ENCODE measurements around the gene IL22RA1. TPM values are rescaled to one million over a fixed set of nuclear protein-coding genes. Genes with fewer than 3 reads are reported as not detected.

Gene IL22RA1
- total RNA-seq, 1 donor, result 0.09 TPM

- no peak for TF ChIP-seq CTCF (IDR thresholded peaks at IDR 0.05; ENCODE audit: insufficient read depth, low read length)
- no peak overlapping the region for H3K4me3 ChIP-seq (ENCODE audit: low read depth, low read length)
- DNase-seq (ENCODE audit: low read depth), result no peak
These were observed 23.5 kb downstream of the IL22RA1 start for GRCh38 chr1:24119489-24119858.

- no peak for DNase-seq (ENCODE audit: low read depth)
- TF ChIP-seq CTCF (IDR thresholded peaks at IDR 0.05; ENCODE audit: insufficient read depth, low read length), result no peak
- no peak overlapping the region for H3K4me3 ChIP-seq (ENCODE audit: low read depth, low read length)
These were observed 24.3 kb downstream of the IL22RA1 start for GRCh38 chr1:24118410-24119242.

GRCh38 chr1:24117722-24118409, 25.1 kb downstream of the IL22RA1 start:
- no peak overlapping the region for H3K4me3 ChIP-seq (ENCODE audit: low read depth, low read length)
- TF ChIP-seq CTCF (IDR thresholded peaks at IDR 0.05; ENCODE audit: insufficient read depth, low read length), result no peak
- peak; percentile 64 for DNase-seq (ENCODE audit: low read depth)

GRCh38 chr1:24117132-24117531, 25.8 kb downstream of the IL22RA1 start:
- no peak for DNase-seq (ENCODE audit: low read depth)
- H3K4me3 ChIP-seq (ENCODE audit: low read depth, low read length), result no peak overlapping the region
- TF ChIP-seq CTCF (IDR thresholded peaks at IDR 0.05; ENCODE audit: insufficient read depth, low read length), result no peak

- no peak for DNase-seq (ENCODE audit: low read depth)
- no peak overlapping the region for H3K4me3 ChIP-seq (ENCODE audit: low read depth, low read length)
- TF ChIP-seq CTCF (IDR thresholded peaks at IDR 0.05; ENCODE audit: insufficient read depth, low read length), result no peak
These were observed 28.2 kb downstream of the IL22RA1 start for GRCh38 chr1:24114753-24115152.

GRCh38 chr1:24113641-24114033, 29.3 kb downstream of the IL22RA1 start:
- no peak for TF ChIP-seq CTCF (IDR thresholded peaks at IDR 0.05; ENCODE audit: insufficient read depth, low read length)
- DNase-seq (ENCODE audit: low read depth), result no peak
- no peak overlapping the region for H3K4me3 ChIP-seq (ENCODE audit: low read depth, low read length)

Data from fibroblast of the aortic adventitia (primary cell).